ENCODE results near the gene WNT7B.

- no peak for TF ChIP-seq BHLHE40 (IDR thresholded peaks at IDR 0.05; ENCODE audit: borderline replicate concordance)
- TF ChIP-seq FOXM1 (IDR thresholded peaks at IDR 0.05; ENCODE audit: borderline replicate concordance): no peak
- TF ChIP-seq ELF4 (IDR thresholded peaks at IDR 0.05): no peak
- no peak for TF ChIP-seq SUZ12 (IDR thresholded peaks at IDR 0.05)
- TF ChIP-seq L3MBTL2 (conservative IDR thresholded peaks at IDR 0.05): no peak
- TF ChIP-seq FOXA1 (IDR thresholded peaks at IDR 0.05): no peak
- TF ChIP-seq ARNT (IDR thresholded peaks at IDR 0.05): no peak
- TF ChIP-seq SP1 (IDR thresholded peaks at IDR 0.05): no peak
- no peak for TF ChIP-seq HDGF (IDR thresholded peaks at IDR 0.05; ENCODE audit: borderline replicate concordance)
- TF ChIP-seq PKNOX1 (IDR thresholded peaks at IDR 0.05): no peak
- no peak for TF ChIP-seq FOXK2 (IDR thresholded peaks at IDR 0.05)
- no peak for TF ChIP-seq TARDBP (IDR thresholded peaks at IDR 0.05)
- TF ChIP-seq LEF1 (IDR thresholded peaks at IDR 0.05; ENCODE audit: borderline replicate concordance): no peak
- no peak for TF ChIP-seq CTBP1 (IDR thresholded peaks at IDR 0.05; ENCODE audit: borderline replicate concordance)
These were observed 27.6 kb downstream of the WNT7B start for GRCh38 chr22:45949258-45949870.

All from HEK293T (cell line).